ENCODE measurements around the gene CD300E.
"Not testable (repeated sequence)": the region's sequence is repeated elsewhere in the genome, so short reads cannot be mapped to it uniquely, and the experiment has no call there.

CD300E gene

GRCh38 chr17:74598346-74599022 lies 25.1 kb downstream of the CD300E start:
- no peak for DNase-seq

GRCh38 chr17:74597069-74597790 lies 26.3 kb downstream of the CD300E start:
- DNase-seq = no peak

- DNase-seq = no peak
These were observed 28.3 kb downstream of the CD300E start for GRCh38 chr17:74595037-74595750.

- DNase-seq = no peak
These were observed 31.2 kb downstream of the CD300E start, which contains the start of gene CD300LD for GRCh38 chr17:74592087-74592990. Gene CD300LD (minus strand): TSS chr17:74592283. CDS start chr17:74592202, 81 bp downstream.

- DNase-seq = no peak
These were observed 32.0 kb downstream of the CD300E start for GRCh38 chr17:74591503-74591902.

- no peak for DNase-seq
These were observed 37.8 kb downstream of the CD300E start for GRCh38 chr17:74585711-74586110.

GRCh38 chr17:74584292-74585060 lies 39.1 kb downstream of the CD300E start:
- DNase-seq = no peak

- DNase-seq = no peak
These were observed 40.9 kb downstream of the CD300E start for GRCh38 chr17:74582633-74583032.

GRCh38 chr17:74579900-74580299 lies 43.6 kb downstream of the CD300E start:
- no peak for DNase-seq

- no peak for DNase-seq
These were observed 44.6 kb downstream of the CD300E start for GRCh38 chr17:74578979-74579378.

- no peak for DNase-seq
These were observed 48.9 kb downstream of the CD300E start for GRCh38 chr17:74574489-74575142.

- DNase-seq = not testable (repeated sequence)
These were observed 49.9 kb downstream of the CD300E start for GRCh38 chr17:74573635-74574034.

GRCh38 chr17:74573169-74573568 lies 50.4 kb downstream of the CD300E start:
- DNase-seq = peak in 1 of 2 experiments; percentile 27

- no peak for DNase-seq
These were observed 51.8 kb downstream of the CD300E start for GRCh38 chr17:74571621-74572270.

- peak; percentile 95 to 98 for DNase-seq
These were observed 54.2 kb downstream of the CD300E start for GRCh38 chr17:74569020-74570003.

GRCh38 chr17:74568106-74568873 lies 55.2 kb downstream of the CD300E start:
- DNase-seq = no peak

- no peak for DNase-seq
These were observed 56.1 kb downstream of the CD300E start, which contains the start of gene CD300H for GRCh38 chr17:74567397-74567796. Gene CD300H (minus strand): TSS chr17:74567509.

GRCh38 chr17:74566132-74566753 lies 57.3 kb downstream of the CD300E start:
- peak; percentile 31 to 55 for DNase-seq

Data from SW 1271 (cell line).